ENCODE data around the gene PLXNA4. TPM values are rescaled to one million over a fixed set of nuclear protein-coding genes. Genes with fewer than 3 reads are reported as not detected.

Gene PLXNA4
- total and polyA plus RNA-seq, 4 donors = 0.04 to 1.1 (median 0.41) TPM

GRCh38 chr7:132097550-132098134, 478.6 kb downstream of the PLXNA4 start:
- no peak for TF ChIP-seq RXRA (IDR thresholded peaks at IDR 0.05)
- TF ChIP-seq FOXA1 (IDR thresholded peaks at IDR 0.05) = no peak
- no peak for TF ChIP-seq YY1 (IDR thresholded peaks at IDR 0.05)
- TF ChIP-seq MAX (IDR thresholded peaks at IDR 0.05) = no peak
- TF ChIP-seq ATF3 (IDR thresholded peaks at IDR 0.05) = no peak
- TF ChIP-seq JUND (IDR thresholded peaks at IDR 0.05) = no peak
- TF ChIP-seq NR2F2 (IDR thresholded peaks at IDR 0.05) = no peak
- no peak for TF ChIP-seq SP1 (IDR thresholded peaks at IDR 0.05)
- TF ChIP-seq HNF4G (IDR thresholded peaks at IDR 0.05) = no peak
- TF ChIP-seq TAF1 (conservative IDR thresholded peaks at IDR 0.05) = no peak
- no peak for TF ChIP-seq CTCF (IDR thresholded peaks at IDR 0.05; ENCODE audit: low read depth, low read length, missing input control)
- WGBS = 62% methylated on average over 9 of the region's 9 CpGs
- no peaks in the 10 kb centered on the region for H3K36me3 ChIP-seq (ENCODE audit: control insufficient read depth in 4 of 4, insufficient read depth in 3 of 4, low read depth in 1 of 4, low read length in 3 of 4)
- no peaks in the 10 kb centered on the region for H3K27me3 ChIP-seq (ENCODE audit: control insufficient read depth in 4 of 4, insufficient read depth in 4 of 4, low read length in 3 of 4)
- H3K4me3 ChIP-seq (ENCODE audit: low read depth in 1 of 3, low read length in 3 of 3) = no peak overlapping the region
- DNase-seq (ENCODE audit: low spot score) = no peak
- no peaks in the 10 kb centered on the region for H3K9me3 ChIP-seq (ENCODE audit: control insufficient read depth in 4 of 4, low read length in 3 of 4)
- no peaks in the 10 kb centered on the region for H3K4me1 ChIP-seq (ENCODE audit: control insufficient read depth in 4 of 4, insufficient read depth in 4 of 4, low read length in 3 of 4)
- H3K9ac ChIP-seq (ENCODE audit: low read depth in 1 of 2, low read length in 2 of 2) = no peak overlapping the region
- no peak overlapping the region for H3K27ac ChIP-seq (ENCODE audit: low read depth in 1 of 2, low read length in 2 of 2)

- no peak for DNase-seq (ENCODE audit: low spot score)
- Histone ChIP-seq H3K9me3 (ENCODE audit: control insufficient read depth in 4 of 4, low read length in 3 of 4) (no peaks in the 10 kb centered on the region), H3K4me1 (ENCODE audit: control insufficient read depth in 4 of 4, insufficient read depth in 4 of 4, low read length in 3 of 4) (no peaks in the 10 kb centered on the region), H3K36me3 (ENCODE audit: control insufficient read depth in 4 of 4, insufficient read depth in 3 of 4, low read depth in 1 of 4, low read length in 3 of 4) (no peaks in the 10 kb centered on the region), H3K27ac (ENCODE audit: low read depth in 1 of 2, low read length in 2 of 2) (no peak overlapping the region), H3K9ac (ENCODE audit: low read depth in 1 of 2, low read length in 2 of 2) (no peak overlapping the region), H3K4me3 (ENCODE audit: low read depth in 1 of 3, low read length in 3 of 3) (no peak overlapping the region), H3K27me3 (ENCODE audit: control insufficient read depth in 4 of 4, insufficient read depth in 4 of 4, low read length in 3 of 4) (no peaks in the 10 kb centered on the region)
- TF ChIP-seq SP1 (IDR thresholded peaks at IDR 0.05) = no peak
- TF ChIP-seq FOXA2 (IDR thresholded peaks at IDR 0.05) = no peak
- TF ChIP-seq TAF1 (conservative IDR thresholded peaks at IDR 0.05) = no peak
- no peak for TF ChIP-seq RXRA (IDR thresholded peaks at IDR 0.05)
- no peak for TF ChIP-seq MAX (IDR thresholded peaks at IDR 0.05)
- no peak for TF ChIP-seq FOXA1 (IDR thresholded peaks at IDR 0.05)
- no peak for TF ChIP-seq NR2F2 (IDR thresholded peaks at IDR 0.05)
- TF ChIP-seq HNF4G (IDR thresholded peaks at IDR 0.05) = no peak
- no peak for TF ChIP-seq CTCF (IDR thresholded peaks at IDR 0.05; ENCODE audit: low read depth, low read length, missing input control)
- TF ChIP-seq REST (IDR thresholded peaks at IDR 0.05) = no peak
- 72% methylated on average over 5 of the region's 5 CpGs for WGBS
These were observed 481.0 kb downstream of the PLXNA4 start for GRCh38 chr7:132095111-132095765.
